H1 (cell line): ENCODE data around the gene PNO1. TPM values are rescaled to one million over a fixed set of nuclear protein-coding genes. Genes with fewer than 3 reads are reported as not detected.

ENCODE experiments used
- CTCF ChIA-PET: fragments of 300-600 bp; sonication (Branson Sonifier 250); formaldehyde crosslinking; loops from one replicate; lab custom pipeline; 2021; ENCODE audit not compliant: partially characterized antibody; lab: Charles Lee
- POLR2A ChIA-PET: fragments of 300-600 bp; sonication (Branson Sonifier 250); formaldehyde crosslinking; loops from one replicate; lab custom pipeline; 2021; ENCODE audit warnings: inconsistent platforms; ENCODE audit not compliant: partially characterized antibody; lab: Charles Lee
- DNase-seq, 2 experiments: peaks; one replicate each; pipeline versions ENCODE4 v3.0.0 to v3.0.0-alpha.2; 2010 to 2022; ENCODE audit warnings: low spot score in 2 of 2, low read depth in 1 of 2, mixed read lengths in 1 of 2
- FAIRE-seq: peaks from 2 replicates; lab custom pipeline; 2011; peaks lifted over from hg19 to GRCh38; lab: Jason Lieb, UNC
- H2AFZ ChIP-seq: 2 replicates; pipeline ENCODE4 v1.8.1; 2012; ENCODE audit warnings: low read length, inconsistent platforms
- H2AK5ac ChIP-seq: 2 replicates; pipeline ENCODE4 v1.6.1; 2013; ENCODE audit warnings: low read depth, low read length
- H2BK120ac ChIP-seq: replicated peaks from 2 replicates; pipeline ENCODE3; 2013; ENCODE audit warnings: low read depth, low read length, inconsistent platforms
- H2BK12ac ChIP-seq: 2 replicates; pipeline ENCODE4 v1.6.1; 2013; ENCODE audit warnings: low read depth, low read length
- H2BK15ac ChIP-seq: 2 replicates; pipeline ENCODE4 v1.6.1; 2013; ENCODE audit warnings: low read length
- H2BK20ac ChIP-seq: 2 replicates; pipeline ENCODE4 v1.6.1; 2013; ENCODE audit warnings: low read length
- H2BK5ac ChIP-seq: 2 replicates; pipeline ENCODE4 v1.6.1; 2013; ENCODE audit warnings: low read depth, low read length
- H3K14ac ChIP-seq: 2 replicates; pipeline ENCODE4 v1.6.1; 2013; ENCODE audit warnings: inconsistent platforms; ENCODE audit not compliant: insufficient read length
- H3K18ac ChIP-seq: 2 replicates; pipeline ENCODE4 v1.6.1; 2013; ENCODE audit warnings: low read length; ENCODE audit errors: extremely low read depth
- H3K23ac ChIP-seq: 2 replicates; pipeline ENCODE4 v1.6.1; 2013; ENCODE audit warnings: inconsistent platforms; ENCODE audit not compliant: insufficient read length
- H3K23me2 ChIP-seq: 2 replicates; pipeline ENCODE4 v1.6.1; 2013; ENCODE audit warnings: low read depth, low read length
- H3K27ac ChIP-seq: 2 replicates; pipeline ENCODE4 v1.6.1; 2011; ENCODE audit warnings: low read depth, low read length, inconsistent platforms
- H3K27me3 ChIP-seq, 4 experiments: replicated peaks in 1 of 4; 1 replicate in 1 of 4; 2 replicates in 3 of 4; pipeline versions ENCODE4 v1.6.1 to v1.8.1; 2011 to 2013; ENCODE audit warnings: low read length in 3 of 4, mild to moderate bottlenecking in 3 of 4, inconsistent platforms in 2 of 4, mixed read lengths in 2 of 4, moderate library complexity in 1 of 4; ENCODE audit not compliant: control insufficient read depth in 3 of 4, insufficient read depth in 3 of 4; ENCODE audit errors: extremely low read depth in 1 of 4
- H3K36me3 ChIP-seq, 4 experiments: 2 replicates each; pipeline versions ENCODE4 v1.6.1 to v1.8.1; 2011 to 2013; ENCODE audit warnings: mild to moderate bottlenecking in 4 of 4, low read length in 3 of 4, moderate library complexity in 2 of 4, control low read depth in 1 of 4, inconsistent platforms in 1 of 4; ENCODE audit not compliant: insufficient read depth in 4 of 4, control insufficient read depth in 2 of 4
- H3K4ac ChIP-seq: replicated peaks from 2 replicates; pipeline ENCODE3; 2013; ENCODE audit warnings: low read length, low read depth, mixed read lengths, inconsistent platforms; ENCODE audit not compliant: insufficient read length
- H3K4me1 ChIP-seq, 4 experiments: replicated peaks in 1 of 4; 1 replicate in 1 of 4; 2 replicates in 3 of 4; pipeline versions ENCODE4 v1.6.1 to v1.8.1; 2011 to 2013; ENCODE audit warnings: low read length in 3 of 4, inconsistent platforms in 2 of 4, mixed read lengths in 1 of 4; ENCODE audit not compliant: insufficient read depth in 4 of 4, control insufficient read depth in 3 of 4
- H3K4me2 ChIP-seq, 2 experiments: 2 replicates each; pipeline versions ENCODE4 v1.6.1 to v1.8.1; 2011 to 2013; ENCODE audit warnings: low read depth in 2 of 2, low read length in 2 of 2, control low read depth in 1 of 2, inconsistent platforms in 1 of 2, mild to moderate bottlenecking in 1 of 2; ENCODE audit not compliant: insufficient read depth in 1 of 2
- H3K4me3 ChIP-seq, 4 experiments: fragments of 200-600, 300-600 bp in 1 of 4; sonication (generic), shearing (Covaris generic), sonication (Bioruptor Twin) in 1 of 4; 2 replicates each; pipeline versions ENCODE4 v1.5.1 to v1.8.1; 2011 to 2016; ENCODE audit warnings: low read length in 4 of 4, low read depth in 3 of 4, control low read depth in 2 of 4, inconsistent platforms in 2 of 4, mild to moderate bottlenecking in 2 of 4, mixed read lengths in 1 of 4, moderate library complexity in 1 of 4; ENCODE audit not compliant: insufficient read depth in 2 of 4; ENCODE audit errors: extremely low read depth in 1 of 4
- H3K56ac ChIP-seq: replicated peaks from 2 replicates; pipeline ENCODE3; 2013; ENCODE audit warnings: low read depth, mild to moderate bottlenecking, mixed read lengths, low read length, inconsistent platforms; ENCODE audit not compliant: insufficient read length
- H3K79me1 ChIP-seq: 2 replicates; pipeline ENCODE4 v1.6.1; 2013; ENCODE audit warnings: low read depth, low read length, control low read depth
- H3K79me2 ChIP-seq, 2 experiments: 2 replicates each; pipeline versions ENCODE4 v1.6.1 to v1.8.1; 2012 to 2013; ENCODE audit warnings: low read length in 2 of 2, mild to moderate bottlenecking in 2 of 2, inconsistent platforms in 1 of 2; ENCODE audit not compliant: insufficient read depth in 2 of 2, control insufficient read depth in 1 of 2
- H3K9ac ChIP-seq, 4 experiments: replicated peaks in 1 of 4; 1 replicate in 1 of 4; 2 replicates in 3 of 4; pipeline versions ENCODE4 v1.6.1 to v1.8.1; 2011 to 2013; ENCODE audit warnings: low read depth in 3 of 4, low read length in 3 of 4, control low read depth in 2 of 4, mild to moderate bottlenecking in 2 of 4, moderate library complexity in 2 of 4, inconsistent platforms in 1 of 4; ENCODE audit errors: extremely low read depth in 1 of 4
- H3K9me3 ChIP-seq, 2 experiments: 2 replicates each; pipeline versions ENCODE4 v1.6.1 to v1.8.1; 2012 to 2013; ENCODE audit warnings: mild to moderate bottlenecking in 2 of 2, moderate library complexity in 2 of 2, control low read depth in 1 of 2, inconsistent platforms in 1 of 2, low read depth in 1 of 2, low read length in 1 of 2, mixed read lengths in 1 of 2; ENCODE audit not compliant: insufficient read depth in 2 of 2
- H4K20me1 ChIP-seq, 2 experiments: replicated peaks in 1 of 2; 2 replicates each; pipeline versions ENCODE3 to v1.8.1; 2011 to 2013; ENCODE audit warnings: inconsistent platforms in 2 of 2, low read length in 2 of 2, mild to moderate bottlenecking in 1 of 2; ENCODE audit not compliant: insufficient read depth in 2 of 2, control insufficient read depth in 1 of 2
- H4K5ac ChIP-seq: 2 replicates; pipeline ENCODE4 v1.6.1; 2013; ENCODE audit warnings: low read length, low read depth, mixed read lengths, inconsistent platforms; ENCODE audit not compliant: insufficient read length
- H4K8ac ChIP-seq: 2 replicates; pipeline ENCODE4 v1.8.0; 2013; ENCODE audit warnings: mild to moderate bottlenecking, moderate library complexity, low read length, inconsistent platforms; ENCODE audit not compliant: insufficient read depth; ENCODE audit errors: extremely low read depth
- H4K91ac ChIP-seq: replicated peaks from 2 replicates; pipeline ENCODE3; 2013; ENCODE audit warnings: low read length, mixed read lengths, inconsistent platforms; ENCODE audit not compliant: insufficient read length
- ATF2 ChIP-seq: IDR thresholded peaks from 2 replicates; pipeline ENCODE4 v1.6.1; 2012; ENCODE audit warnings: low read length, inconsistent platforms
- BRCA1 ChIP-seq: IDR thresholded peaks from 2 replicates; pipeline ENCODE4 v1.6.1; 2012; ENCODE audit warnings: low read depth, low read length, improper control_type of control experiment
- HDAC2 ChIP-seq, 2 experiments: fragments of 300-600 bp in 1 of 2; sonication (generic) in 1 of 2; IDR thresholded peaks; 2 replicates each; pipeline ENCODE4 v1.6.1; 2011 to 2012; ENCODE audit warnings: low read depth in 2 of 2, low read length in 2 of 2, mild to moderate bottlenecking in 2 of 2, moderate library complexity in 2 of 2, borderline replicate concordance in 1 of 2, inconsistent platforms in 1 of 2
- NANOG ChIP-seq: IDR thresholded peaks from 2 replicates; pipeline ENCODE4 v1.6.1; 2011; ENCODE audit warnings: low read length, low read depth, mild to moderate bottlenecking, inconsistent platforms; ENCODE audit not compliant: insufficient read depth, poor library complexity, severe bottlenecking
- PHF8 ChIP-seq: fragments of 200-600 bp; sonication (generic); conservative IDR thresholded peaks from 2 replicates; pipeline ENCODE4 v1.7.1; 2012; ENCODE audit warnings: low read depth, mild to moderate bottlenecking, inconsistent platforms, low read length, moderate library complexity
- POLR2AphosphoS5 ChIP-seq: IDR thresholded peaks from 2 replicates; pipeline ENCODE4 v1.6.1; 2011; ENCODE audit warnings: low read depth, low read length
- SIRT6 ChIP-seq: IDR thresholded peaks from one replicate; pipeline ENCODE4 v1.7.1; 2012; ENCODE audit warnings: low read length, inconsistent platforms
- SRF ChIP-seq: IDR thresholded peaks from 2 replicates; pipeline ENCODE4 v1.6.1; 2011; ENCODE audit warnings: mild to moderate bottlenecking, low read depth, low read length, moderate library complexity
- TAF1 ChIP-seq: IDR thresholded peaks from 2 replicates; pipeline ENCODE4 v1.6.1; 2011; ENCODE audit warnings: mild to moderate bottlenecking, low read depth, low read length
- TBP ChIP-seq: IDR thresholded peaks from 2 replicates; pipeline ENCODE4 v1.6.1; 2011; ENCODE audit warnings: low read depth, low read length, improper control_type of control experiment
- WGBS, 2 experiments: shearing (Covaris generic) in 1 of 2; methylation state at CpG; one replicate each; pipeline versions ENCODE4 v1.1.6 to v1.1.7; 2013 to 2015; ENCODE audit warnings: low lambda C conversion rate in 2 of 2, mixed read lengths in 2 of 2, inconsistent platforms in 1 of 2, low coverage in 1 of 2, missing lambda C conversion rate in 1 of 2; ENCODE audit not compliant: insufficient replicate concordance in 2 of 2, insufficient coverage in 1 of 2, insufficient read length in 1 of 2; ENCODE audit errors: extremely low coverage in 1 of 2, missing lambda C conversion rate in 1 of 2; 5-methylcytosine and 5-hydroxymethylcytosine counted together
- polyA plus RNA-seq, 7 experiments: library from polyadenylated mRNA; depleted of rRNA in 3 of 7; stranded (reverse) in 5 of 7; unstranded in 2 of 7; fragments of >200 nt in 5 of 7; fragments of 200-250 nt in 2 of 7; gene quantifications; 1 replicate in 5 of 7; 2 replicates in 1 of 7; 4 replicates in 1 of 7; pipeline versions ENCODE4 v1.2.1 to v1.2.3, GENCODE V29; 2011 to 2013; ENCODE audit warnings: missing spikeins in 2 of 7, mixed read lengths in 2 of 7
- total RNA-seq: library from RNA; stranded (reverse); fragmentation: NEBNext Ultra II Directional; extraction: Animal tissue kit (Norgen Biotek cat#: 25700); gene quantifications from 2 replicates; pipeline ENCODE4 v1.2.1, GENCODE V29; 2021
- TF ChIP-seq, protein P1 (sequence below): IDR thresholded peaks from 2 replicates; pipeline ENCODE4 v1.6.1; 2012; ENCODE audit warnings: inconsistent platforms

The PNO1 gene
- total and polyA plus RNA-seq, 2 of the 8 experiments (the other 6 are each of a cell fraction or from before 2014, with no cell fraction given), result 18.6 to 33.2 TPM

- Histone ChIP-seq H3K4me2 (peak overlapping the region; percentile 82 to 85), H3K36me3 (peaks cover 4 to 24% (median 19%) of the 10 kb centered on the region in 4 experiments; a peak in 6 of 8 replicates), H3K23me2 (peaks cover 4% of the 10 kb centered on the region), H3K27ac (peak overlapping the region; percentile 100), H3K4ac (peak overlapping the region; percentile 39), H3K56ac (no peak overlapping the region), H2BK15ac (no peak overlapping the region), H4K20me1 (peaks cover 0 to 2% of the 10 kb centered on the region in 2 experiments), H4K91ac (peak overlapping the region; percentile 32), H3K27me3 (no peaks in the 10 kb centered on the region), H3K4me3 (peak overlapping the region; percentile 91 to 99 (median 95)), H3K79me1 (peaks cover 4% of the 10 kb centered on the region), H2AFZ (peak overlapping the region; percentile 99), H2BK12ac (peak overlapping the region; percentile 88; the same call in 1 of the 2 replicates), H4K8ac (peak overlapping the region; percentile 93; the same call in 1 of the 2 replicates), H2BK5ac (peak overlapping the region; percentile 98), H3K9me3 (no peaks in the 10 kb centered on the region), H2BK120ac (no peak overlapping the region), H3K18ac (no peak overlapping the region), H3K14ac (no peak overlapping the region), H3K23ac (no peak overlapping the region), H3K4me1 (peaks cover 0 to 2% (median 1%) of the 10 kb centered on the region in 4 experiments; a peak in 2 of 7 replicates), H4K5ac (peak overlapping the region; percentile 59), H3K79me2 (peaks cover 6 to 50% of the 10 kb centered on the region in 2 experiments), H2BK20ac (no peak overlapping the region), H3K9ac (peak overlapping the region; percentile 75 to 98 (median 96)), H2AK5ac (no peak overlapping the region)
- ChIA-PET POLR2A (interaction anchor here (0.8 to 3.7 kb wide), 24 partner anchors 10 to 310 kb away, joined by 3 to 57 read pairs (median 4); partner anchors contain the start of genes APLF, C1D, CNRIP1 and FBXO48), CTCF (interaction anchor here (1.1 to 2.9 kb wide), 6 partner anchors 10 to 201 kb away, joined by 3 to 11 read pairs (median 6); no protein-coding TSS in a partner anchor)
- DNase-seq, result no peak
- 1% methylated on average over 28 of the region's 28 CpGs; no CpG with 5 or more reads in 1 of the 2 experiments for WGBS, 2 experiments
- no peak for FAIRE-seq
- TF ChIP-seq NANOG (no peak), POLR2AphosphoS5 (peak; percentile 66; the same call in 1 of the 2 replicates), HDAC2 (IDR thresholded peaks at IDR 0.05; ENCODE audit: borderline replicate concordance in 1 of 2, low read depth in 2 of 2, low read length in 2 of 2) (no peak; a peak in 1 of 4 replicates), TBP (0 out of 2 replicates have a peak, but pooled peaks have one; percentile 29), SRF (no peak), TAF1 (no peak), SIRT6 (no peak), PHF8 (peak; percentile 80), ATF2 (peak; percentile 2; the same call in 1 of the 2 replicates), BRCA1 (peak; percentile 9; the same call in 1 of the 2 replicates)
- TF ChIP-seq, protein P1, sequence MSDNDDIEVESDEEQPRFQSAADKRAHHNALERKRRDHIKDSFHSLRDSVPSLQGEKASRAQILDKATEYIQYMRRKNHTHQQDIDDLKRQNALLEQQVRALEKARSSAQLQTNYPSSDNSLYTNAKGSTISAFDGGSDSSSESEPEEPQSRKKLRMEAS, result peak; percentile 50
Measured at GRCh38 chr2:68157002-68157401, 686 bp upstream of the PNO1 start.
